IMR-90 (cell line): Measurements from ENCODE around the gene ZGLP1. TPM values are rescaled to one million over a fixed set of nuclear protein-coding genes. Genes with fewer than 3 reads are reported as not detected.

Experiments used
- ATAC-seq: fragments of 200-7000 bp; cut with Tn5 transposase; 2 replicates; pipeline ENCODE4 v1.9.1; 2020; ENCODE audit warnings: low read depth, mild to moderate bottlenecking, moderate library complexity
- BruUV-seq: library from RNA; stranded (reverse); fragments of 400-500 nt; replicated peaks from 2 replicates; lab custom pipeline; 2021; lab: Mats Ljungman, UMichigan
- CTCF ChIA-PET: fragments of 300-600 bp; formaldehyde crosslinking; extraction: SDS; loops from one replicate; lab custom pipeline; 2021; ENCODE audit warnings: antibody characterized with exemption; lab: Yijun Ruan, JAX
- POLR2A ChIA-PET: fragments of 300-600 bp; sonication (Branson Sonifier 250); formaldehyde crosslinking; loops from one replicate; lab custom pipeline; 2022; ENCODE audit warnings: antibody characterized with exemption; ENCODE audit not compliant: unreplicated experiment; lab: Charles Lee
- DNase-seq: peaks from one replicate; pipeline ENCODE4 v3.0.0; 2013
- H2AFZ ChIP-seq: replicated peaks from 2 replicates; pipeline ENCODE3; 2013; ENCODE audit warnings: low read length, mild to moderate bottlenecking; ENCODE audit not compliant: poor library complexity
- H2AK5ac ChIP-seq: 2 replicates; pipeline ENCODE4 v1.6.1; 2013; ENCODE audit warnings: low read depth, low read length, inconsistent platforms
- H2AK9ac ChIP-seq: replicated peaks from 2 replicates; pipeline ENCODE3; 2013; ENCODE audit warnings: mild to moderate bottlenecking, low read depth, low read length, moderate library complexity; ENCODE audit not compliant: poor library complexity
- H2BK120ac ChIP-seq: 2 replicates; pipeline ENCODE4 v1.6.1; 2013; ENCODE audit warnings: low read depth, low read length, inconsistent platforms
- H2BK15ac ChIP-seq: 3 replicates; pipeline ENCODE4 v1.6.1; 2013; ENCODE audit warnings: low read depth, low read length, inconsistent platforms
- H2BK20ac ChIP-seq: 2 replicates; pipeline ENCODE4 v1.6.1; 2013; ENCODE audit warnings: low read depth, mild to moderate bottlenecking, inconsistent platforms, low read length, moderate library complexity
- H2BK5ac ChIP-seq: 2 replicates; pipeline ENCODE4 v1.6.1; 2013; ENCODE audit warnings: mild to moderate bottlenecking, low read depth, low read length, inconsistent platforms; ENCODE audit not compliant: poor library complexity, severe bottlenecking
- H3K14ac ChIP-seq: replicated peaks from 2 replicates; pipeline ENCODE4 v1.6.1; 2013; ENCODE audit warnings: low read depth, low read length, inconsistent platforms
- H3K18ac ChIP-seq: 2 replicates; pipeline ENCODE4 v1.6.1; 2013; ENCODE audit warnings: low read depth, low read length, control low read depth
- H3K23ac ChIP-seq: 2 replicates; pipeline ENCODE4 v1.6.1; 2013; ENCODE audit warnings: low read depth, low read length, inconsistent platforms
- H3K27ac ChIP-seq: 2 replicates; pipeline ENCODE4 v1.5.1; 2013; ENCODE audit warnings: mild to moderate bottlenecking, control low read depth, low read length; ENCODE audit not compliant: insufficient read depth
- H3K27me3 ChIP-seq: 2 replicates; pipeline ENCODE4 v1.6.1; 2013; ENCODE audit warnings: low read length; ENCODE audit not compliant: control insufficient read depth, insufficient read depth
- H3K36me3 ChIP-seq: 2 replicates; pipeline ENCODE4 v1.6.1; 2013; ENCODE audit warnings: low read length, mixed read lengths; ENCODE audit not compliant: control insufficient read depth, insufficient read depth
- H3K4ac ChIP-seq: 2 replicates; pipeline ENCODE4 v1.6.1; 2013; ENCODE audit warnings: low read depth, low read length, inconsistent platforms
- H3K4me1 ChIP-seq: 2 replicates; pipeline ENCODE4 v1.6.1; 2013; ENCODE audit warnings: low read length, mixed read lengths; ENCODE audit not compliant: control insufficient read depth, insufficient read depth
- H3K4me2 ChIP-seq: 2 replicates; pipeline ENCODE4 v1.6.1; 2013; ENCODE audit warnings: low read depth, mild to moderate bottlenecking, control low read depth, low read length, moderate library complexity
- H3K4me3 ChIP-seq: 2 replicates; pipeline ENCODE4 v1.5.1; 2013; ENCODE audit warnings: low read depth, mild to moderate bottlenecking, control low read depth, low read length, moderate library complexity; ENCODE audit not compliant: insufficient read depth
- H3K56ac ChIP-seq: 2 replicates; pipeline ENCODE4 v1.6.1; 2013; ENCODE audit warnings: low read length, inconsistent platforms; ENCODE audit not compliant: insufficient read depth; ENCODE audit errors: extremely low read depth
- H3K79me1 ChIP-seq, 2 experiments: 2 replicates each; pipeline ENCODE4 v1.6.1; 2013; ENCODE audit warnings: low read length in 2 of 2, inconsistent platforms in 1 of 2, low read depth in 1 of 2
- H3K9ac ChIP-seq: 2 replicates; pipeline ENCODE4 v1.6.1; 2013; ENCODE audit warnings: low read depth, low read length, control low read depth
- H3K9me1 ChIP-seq: 2 replicates; pipeline ENCODE4 v1.6.1; 2013; ENCODE audit warnings: low read length, inconsistent platforms; ENCODE audit not compliant: insufficient read depth
- H3K9me3 ChIP-seq: 2 replicates; pipeline ENCODE4 v1.6.1; 2013; ENCODE audit warnings: low read length; ENCODE audit not compliant: control insufficient read depth, insufficient read depth
- H4K20me1 ChIP-seq: 2 replicates; pipeline ENCODE4 v1.6.1; 2013; ENCODE audit warnings: low read length, inconsistent platforms; ENCODE audit not compliant: insufficient read depth
- H4K5ac ChIP-seq: 2 replicates; pipeline ENCODE4 v1.6.1; 2013; ENCODE audit warnings: mild to moderate bottlenecking, low read depth, low read length, control low read depth
- H4K8ac ChIP-seq, 2 experiments: 2 replicates each; pipeline ENCODE4 v1.6.1; 2013; ENCODE audit warnings: low read depth in 2 of 2, low read length in 2 of 2, control low read depth in 1 of 2, inconsistent platforms in 1 of 2
- H4K91ac ChIP-seq: 2 replicates; pipeline ENCODE4 v1.6.1; 2013; ENCODE audit warnings: low read depth, low read length, inconsistent platforms; ENCODE audit not compliant: insufficient read depth
- BHLHE40 ChIP-seq: fragments of 150-350 bp; IDR thresholded peaks from 2 replicates; pipeline ENCODE4 v1.6.1; 2016; ENCODE audit warnings: mild to moderate bottlenecking, low read depth, low read length
- CEBPB ChIP-seq: IDR thresholded peaks from 2 replicates; pipeline ENCODE4 v1.6.1; 2012; ENCODE audit warnings: low read depth, low read length, improper control_type of control experiment
- CTCF ChIP-seq: conservative IDR thresholded peaks from 2 replicates; pipeline ENCODE4 v1.5.1; 2012; ENCODE audit warnings: mild to moderate bottlenecking, low read depth, low read length, improper control_type of control experiment
- MAFK ChIP-seq: IDR thresholded peaks from 2 replicates; pipeline ENCODE4 v1.6.1; 2012; ENCODE audit warnings: low read depth, low read length, improper control_type of control experiment
- MAZ ChIP-seq: IDR thresholded peaks from 2 replicates; pipeline ENCODE4 v1.6.1; 2012; ENCODE audit warnings: low read depth, mild to moderate bottlenecking, low read length, improper control_type of control experiment, moderate library complexity, borderline replicate concordance
- MXI1 ChIP-seq: IDR thresholded peaks from 2 replicates; pipeline ENCODE4 v1.6.1; 2012; ENCODE audit warnings: low read depth, mild to moderate bottlenecking, low read length, moderate library complexity, borderline replicate concordance
- NFE2L2 ChIP-seq: fragments of 150-350 bp; IDR thresholded peaks from 2 replicates; pipeline ENCODE4 v1.6.1; 2016; ENCODE audit warnings: low read depth, mild to moderate bottlenecking, low read length
- POLR2A ChIP-seq: IDR thresholded peaks from 2 replicates; pipeline ENCODE4 v1.6.1; 2012; ENCODE audit warnings: mild to moderate bottlenecking, low read depth, low read length
- RFX5 ChIP-seq: IDR thresholded peaks from 2 replicates; pipeline ENCODE4 v1.8.0; 2012; ENCODE audit warnings: low read depth, mild to moderate bottlenecking, low read length, moderate library complexity
- SMC3 ChIP-seq: fragments of 150-350 bp; IDR thresholded peaks from 2 replicates; pipeline ENCODE4 v1.6.1; 2016; ENCODE audit warnings: low read depth, mild to moderate bottlenecking, antibody characterized with exemption, low read length, moderate library complexity
- USF2 ChIP-seq: fragments of 150-350 bp; IDR thresholded peaks from 2 replicates; pipeline ENCODE4 v1.6.1; 2017; ENCODE audit warnings: mild to moderate bottlenecking, antibody characterized with exemption, low read length, low read depth
- WGBS, 2 experiments: methylation state at CpG; one replicate each; pipeline versions ENCODE4 v1.1.5 to v1.1.7; 2013; ENCODE audit warnings: missing lambda C conversion rate in 2 of 2; ENCODE audit not compliant: insufficient read length in 1 of 2; ENCODE audit errors: extremely low coverage in 2 of 2; 5-methylcytosine and 5-hydroxymethylcytosine counted together
- dilution Hi-C: fragments of 300-500 bp; cut with HindIII; formaldehyde crosslinking; loops from one replicate; pipeline ENCODE4 v1.14.3; 2018; ENCODE audit warnings: low sequenced_read_pairs; ENCODE audit not compliant: unreplicated experiment
- in situ Hi-C: fragments of 300-500 bp; cut with MboI; formaldehyde crosslinking; loops from 3 replicates; pipeline ENCODE4 v1.14.3; 2019; ENCODE audit warnings: low sequenced_read_pairs, inconsistent platforms, mixed read lengths
- intact Hi-C: fragments of 100-400 bp; cut with micrococcal nuclease; formaldehyde crosslinking; loops from 2 replicates; pipeline ENCODE4 v1.10.0; 2022
- polyA plus RNA-seq, 3 experiments: library from polyadenylated mRNA; depleted of rRNA; stranded (reverse); fragments of >200 nt; gene quantifications; 2 replicates each; pipeline ENCODE4 v1.2.3, GENCODE V29; 2012; ENCODE audit warnings: low replicate concordance in 1 of 3
- total RNA-seq: library from RNA; depleted of rRNA; stranded (reverse); fragments of >200 nt; gene quantifications from 2 replicates; pipeline ENCODE4 v1.2.3, GENCODE V29; 2012

Gene ZGLP1
- total and polyA plus RNA-seq, 2 of the 4 experiments (the other 2 are of a cell fraction), result 0.54 to 3.1 TPM

GRCh38 chr19:10285393-10285792 lies 24.2 kb downstream of the ZGLP1 start:
- BruUV-seq, result no TSS peak
- POLR2A ChIA-PET, result no interaction called here
- H2BK15ac ChIP-seq, result no peak overlapping the region; the same call in 2 of the 3 replicates

More at GRCh38 chr19:10285393-10285792, 24.2 kb downstream of the ZGLP1 start:
- no peak overlapping the region for H2BK20ac ChIP-seq
- H3K36me3 ChIP-seq, result peaks cover 2% of the 10 kb centered on the region; the same call in 1 of the 2 replicates
- H4K20me1 ChIP-seq, result no peaks in the 10 kb centered on the region
- H2BK120ac ChIP-seq, result no peak overlapping the region
- H3K56ac ChIP-seq, result no peak overlapping the region
- no peak for TF ChIP-seq CEBPB
- TF ChIP-seq MAZ, result no peak
- TF ChIP-seq MXI1, result no peak
- no peak for TF ChIP-seq BHLHE40
- no peak for TF ChIP-seq RFX5
- TF ChIP-seq SMC3, result no peak
- no peak for TF ChIP-seq CTCF
- TF ChIP-seq MAFK, result no peak
- no peak for TF ChIP-seq USF2
- TF ChIP-seq NFE2L2, result no peak
- TF ChIP-seq POLR2A, result no peak
- H3K4me2 ChIP-seq, result no peak overlapping the region
- H2AK9ac ChIP-seq, result no peak overlapping the region
- H3K4me3 ChIP-seq, result no peak overlapping the region
- no peak overlapping the region for H4K5ac ChIP-seq
- H3K9ac ChIP-seq, result no peak overlapping the region
- in situ Hi-C loops (no loop called here), dilution Hi-C loops (no loop called here), intact Hi-C loops (no loop called here)
- ATAC-seq (no peak), DNase-seq (no peak)
- no peak overlapping the region for H2BK5ac ChIP-seq
- H2AK5ac ChIP-seq, result no peak overlapping the region
- H3K4ac ChIP-seq, result no peak overlapping the region
- no peaks in the 10 kb centered on the region for H3K79me1 ChIP-seq
- no peak overlapping the region for H3K23ac ChIP-seq
- no peak overlapping the region for H3K18ac ChIP-seq
- no peak overlapping the region for H4K91ac ChIP-seq
- H2AFZ ChIP-seq, result no peak overlapping the region
- H3K9me1 ChIP-seq, result peaks cover 12% of the 10 kb centered on the region
- peaks cover 14% of the 10 kb centered on the region for H3K4me1 ChIP-seq
- no peaks in the 10 kb centered on the region for H3K9me3 ChIP-seq
- CTCF ChIA-PET, result interaction anchor here (2.1 kb wide), 1 partner anchor 103 kb away, joined by 5 read pairs; no protein-coding TSS in a partner anchor
- no peak overlapping the region for H3K14ac ChIP-seq
- WGBS, 2 experiments, result 92% methylated on average over 2 of the region's 4 CpGs; no CpG with 5 or more reads in 1 of the 2 experiments
- H4K8ac ChIP-seq, result no peak overlapping the region
- no peak overlapping the region for H3K27ac ChIP-seq
- H3K27me3 ChIP-seq, result no peaks in the 10 kb centered on the region; the same call in 1 of the 2 replicates
